SU-DHL-6 (cell line): ENCODE data around the gene DAGLB.

Experiments
- H2AFZ ChIP-seq: fragments of 200-600 bp; sonication (generic); 2 replicates; pipeline ENCODE4 v1.6.1; 2014; ENCODE audit warnings: low read depth, mild to moderate bottlenecking, moderate library complexity, mixed read lengths, antibody characterized with exemption, low read length; ENCODE audit not compliant: severe bottlenecking
- H3F3A ChIP-seq: fragments of 200-600 bp; shearing (Covaris generic); 2 replicates; pipeline ENCODE4 v1.6.0; 2016; ENCODE audit warnings: antibody characterized with exemption, mild to moderate bottlenecking; ENCODE audit not compliant: insufficient read depth
- H3K27ac ChIP-seq: fragments of 200-600 bp; sonication (generic); 2 replicates; pipeline ENCODE4 v1.5.1; 2016; ENCODE audit warnings: low read depth, mild to moderate bottlenecking, low read length, moderate library complexity, mixed read lengths
- H3K27me3 ChIP-seq: fragments of 200-600 bp; sonication (generic), shearing (Covaris generic); 2 replicates; pipeline ENCODE4 v1.6.0; 2014; ENCODE audit warnings: mild to moderate bottlenecking, low read length
- H3K36me3 ChIP-seq: fragments of 200-600 bp; sonication (generic); 2 replicates; pipeline ENCODE4 v1.6.1; 2014; ENCODE audit warnings: mild to moderate bottlenecking, low read length, mixed read lengths
- H3K4me2 ChIP-seq: fragments of 300-600, 200-600 bp; shearing (Covaris generic), sonication (generic); 2 replicates; pipeline ENCODE4 v1.6.0; 2014; ENCODE audit warnings: low read length, low read depth, mild to moderate bottlenecking; ENCODE audit not compliant: poor library complexity, severe bottlenecking
- H3K4me3 ChIP-seq: fragments of 200-600 bp; sonication (generic); 2 replicates; pipeline ENCODE4 v1.5.1; 2014; ENCODE audit warnings: antibody characterized with exemption, low read length, mild to moderate bottlenecking, mixed read lengths; ENCODE audit not compliant: insufficient read depth, poor library complexity, severe bottlenecking
- H3K79me2 ChIP-seq: fragments of 200-600 bp; sonication (generic); 2 replicates; pipeline ENCODE4 v1.6.1; 2014; ENCODE audit warnings: mild to moderate bottlenecking, low read length, moderate library complexity; ENCODE audit not compliant: insufficient read depth
- H3K9ac ChIP-seq: fragments of 200-600 bp; sonication (generic); 2 replicates; pipeline ENCODE4 v1.7.0; 2014; ENCODE audit warnings: mild to moderate bottlenecking, low read length
- H3K9me2 ChIP-seq: fragments of 200-600 bp; sonication (generic); replicated peaks from 2 replicates; pipeline ENCODE4 v1.6.1; 2014; ENCODE audit warnings: low read length; ENCODE audit not compliant: insufficient read depth
- H3K9me3 ChIP-seq: fragments of 200-600 bp; sonication (generic); 2 replicates; pipeline ENCODE4 v1.6.1; 2014; ENCODE audit warnings: low read length, mixed read lengths; ENCODE audit not compliant: insufficient read depth
- H4K20me1 ChIP-seq: fragments of 200-600 bp; sonication (generic); 2 replicates; pipeline ENCODE4 v1.6.1; 2014; ENCODE audit warnings: low read depth, mild to moderate bottlenecking, antibody characterized with exemption, low read length, moderate library complexity, mixed read lengths
- EZH2phosphoT487 ChIP-seq: fragments of 200-600 bp; sonication (generic), shearing (Covaris generic); conservative IDR thresholded peaks from 2 replicates; pipeline ENCODE4 v1.6.1; 2018; ENCODE audit warnings: mild to moderate bottlenecking, antibody characterized with exemption, low read length, moderate library complexity, mixed read lengths
- TF ChIP-seq, protein P1 (sequence below): fragments of 200-600 bp; sonication (generic); IDR thresholded peaks from one replicate; pipeline ENCODE4 v1.5.1; 2017; ENCODE audit warnings: antibody characterized with exemption, mild to moderate bottlenecking, low read length, moderate library complexity; ENCODE audit not compliant: insufficient read depth, poor library complexity, severe bottlenecking

The DAGLB gene

GRCh38 chr7:6419310-6419773 lies 28.4 kb downstream of the DAGLB start:
- no peak overlapping the region for H2AFZ ChIP-seq
- no peak overlapping the region for H3K4me2 ChIP-seq
- H3K4me3 ChIP-seq: no peak overlapping the region
- no peaks in the 10 kb centered on the region for H3F3A ChIP-seq
- H4K20me1 ChIP-seq: no peaks in the 10 kb centered on the region
- no peaks in the 10 kb centered on the region for H3K9me3 ChIP-seq
- no peak overlapping the region for H3K9ac ChIP-seq
- no peaks in the 10 kb centered on the region for H3K36me3 ChIP-seq
- H3K27me3 ChIP-seq: no peaks in the 10 kb centered on the region
- no peak for TF ChIP-seq EZH2phosphoT487
- TF ChIP-seq, protein P1, sequence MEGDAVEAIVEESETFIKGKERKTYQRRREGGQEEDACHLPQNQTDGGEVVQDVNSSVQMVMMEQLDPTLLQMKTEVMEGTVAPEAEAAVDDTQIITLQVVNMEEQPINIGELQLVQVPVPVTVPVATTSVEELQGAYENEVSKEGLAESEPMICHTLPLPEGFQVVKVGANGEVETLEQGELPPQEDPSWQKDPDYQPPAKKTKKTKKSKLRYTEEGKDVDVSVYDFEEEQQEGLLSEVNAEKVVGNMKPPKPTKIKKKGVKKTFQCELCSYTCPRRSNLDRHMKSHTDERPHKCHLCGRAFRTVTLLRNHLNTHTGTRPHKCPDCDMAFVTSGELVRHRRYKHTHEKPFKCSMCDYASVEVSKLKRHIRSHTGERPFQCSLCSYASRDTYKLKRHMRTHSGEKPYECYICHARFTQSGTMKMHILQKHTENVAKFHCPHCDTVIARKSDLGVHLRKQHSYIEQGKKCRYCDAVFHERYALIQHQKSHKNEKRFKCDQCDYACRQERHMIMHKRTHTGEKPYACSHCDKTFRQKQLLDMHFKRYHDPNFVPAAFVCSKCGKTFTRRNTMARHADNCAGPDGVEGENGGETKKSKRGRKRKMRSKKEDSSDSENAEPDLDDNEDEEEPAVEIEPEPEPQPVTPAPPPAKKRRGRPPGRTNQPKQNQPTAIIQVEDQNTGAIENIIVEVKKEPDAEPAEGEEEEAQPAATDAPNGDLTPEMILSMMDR: no peak
- H3K27ac ChIP-seq: no peak overlapping the region
- no peaks in the 10 kb centered on the region for H3K9me2 ChIP-seq
- no peaks in the 10 kb centered on the region for H3K79me2 ChIP-seq

GRCh38 chr7:6417408-6417807 lies 30.3 kb downstream of the DAGLB start:
- Histone ChIP-seq H3K9me3 (no peaks in the 10 kb centered on the region), H3K4me3 (no peak overlapping the region), H3K27me3 (no peaks in the 10 kb centered on the region), H3K9ac (no peak overlapping the region), H3K4me2 (no peak overlapping the region), H2AFZ (no peak overlapping the region), H4K20me1 (no peaks in the 10 kb centered on the region), H3K27ac (no peak overlapping the region), H3K9me2 (no peaks in the 10 kb centered on the region), H3F3A (no peaks in the 10 kb centered on the region), H3K79me2 (no peaks in the 10 kb centered on the region), H3K36me3 (peaks cover 6% of the 10 kb centered on the region; the same call in 1 of the 2 replicates)
- TF ChIP-seq, protein P1: no peak
- TF ChIP-seq EZH2phosphoT487: no peak

GRCh38 chr7:6416516-6417145 lies 31.1 kb downstream of the DAGLB start:
- H3K36me3 ChIP-seq: peaks cover 6% of the 10 kb centered on the region; the same call in 1 of the 2 replicates
- H3K27me3 ChIP-seq: no peaks in the 10 kb centered on the region
- H3K9me3 ChIP-seq: no peaks in the 10 kb centered on the region
- H3K27ac ChIP-seq: no peak overlapping the region
- no peaks in the 10 kb centered on the region for H4K20me1 ChIP-seq
- H3F3A ChIP-seq: no peaks in the 10 kb centered on the region
- TF ChIP-seq, protein P1: no peak
- no peak for TF ChIP-seq EZH2phosphoT487
- no peak overlapping the region for H3K9ac ChIP-seq
- no peaks in the 10 kb centered on the region for H3K9me2 ChIP-seq
- no peak overlapping the region for H3K4me3 ChIP-seq
- H2AFZ ChIP-seq: no peak overlapping the region
- H3K4me2 ChIP-seq: no peak overlapping the region
- H3K79me2 ChIP-seq: no peaks in the 10 kb centered on the region
